Right atrium auricular region (tissue), 2 donors: ENCODE measurements around the gene SLC9A3. TPM values are rescaled to one million over a fixed set of nuclear protein-coding genes. Genes with fewer than 3 reads are reported as not detected.

Source experiments
- DNase-seq: peaks from one replicate; pipeline ENCODE4 v3.0.0-alpha.2; 2019; ENCODE audit warnings: low spot score
- H3K27ac ChIP-seq, 2 donors: fragments of 200-600 bp; sonication (generic); 1 replicate in 1 of 2; 2 replicates in 1 of 2; pipeline ENCODE4 v1.5.1; 2016 to 2019
- H3K27me3 ChIP-seq, 2 donors: fragments of 200-600 bp; sonication (generic); one replicate each; pipeline versions ENCODE4 v1.5.1 to v1.6.0; 2017 to 2019
- H3K36me3 ChIP-seq: fragments of 200-600 bp; sonication (generic); one replicate; pipeline ENCODE4 v1.5.1; 2016
- H3K4me1 ChIP-seq, 2 donors: fragments of 200-600 bp; sonication (generic); one replicate each; pipeline versions ENCODE4 v1.5.1 to v1.6.0; 2017 to 2019
- H3K4me3 ChIP-seq, 2 donors: fragments of 200-600 bp; sonication (generic); 1 replicate in 1 of 2; 2 replicates in 1 of 2; pipeline ENCODE4 v1.5.1; 2017 to 2019; ENCODE audit warnings: mild to moderate bottlenecking in 1 of 2, moderate library complexity in 1 of 2
- H3K9me3 ChIP-seq, 2 donors: fragments of 200-600 bp; sonication (generic); one replicate each; pipeline ENCODE4 v1.5.1; 2019
- total RNA-seq, 2 donors: library from RNA; depleted of rRNA; stranded (reverse); fragments of >200 nt; gene quantifications; one replicate each; pipeline ENCODE4 v1.1.0, GENCODE V29; 2016
- TF ChIP-seq, protein P1 (sequence below), 2 donors: fragments of 200-600 bp; sonication (generic); IDR thresholded peaks; one replicate each; pipeline ENCODE4 v1.5.1; 2019; ENCODE audit warnings: antibody characterized with exemption in 2 of 2

The SLC9A3 gene
- total RNA-seq, result 1 to 10 TPM; 1.8 to 2.3 TPM

DNA sequence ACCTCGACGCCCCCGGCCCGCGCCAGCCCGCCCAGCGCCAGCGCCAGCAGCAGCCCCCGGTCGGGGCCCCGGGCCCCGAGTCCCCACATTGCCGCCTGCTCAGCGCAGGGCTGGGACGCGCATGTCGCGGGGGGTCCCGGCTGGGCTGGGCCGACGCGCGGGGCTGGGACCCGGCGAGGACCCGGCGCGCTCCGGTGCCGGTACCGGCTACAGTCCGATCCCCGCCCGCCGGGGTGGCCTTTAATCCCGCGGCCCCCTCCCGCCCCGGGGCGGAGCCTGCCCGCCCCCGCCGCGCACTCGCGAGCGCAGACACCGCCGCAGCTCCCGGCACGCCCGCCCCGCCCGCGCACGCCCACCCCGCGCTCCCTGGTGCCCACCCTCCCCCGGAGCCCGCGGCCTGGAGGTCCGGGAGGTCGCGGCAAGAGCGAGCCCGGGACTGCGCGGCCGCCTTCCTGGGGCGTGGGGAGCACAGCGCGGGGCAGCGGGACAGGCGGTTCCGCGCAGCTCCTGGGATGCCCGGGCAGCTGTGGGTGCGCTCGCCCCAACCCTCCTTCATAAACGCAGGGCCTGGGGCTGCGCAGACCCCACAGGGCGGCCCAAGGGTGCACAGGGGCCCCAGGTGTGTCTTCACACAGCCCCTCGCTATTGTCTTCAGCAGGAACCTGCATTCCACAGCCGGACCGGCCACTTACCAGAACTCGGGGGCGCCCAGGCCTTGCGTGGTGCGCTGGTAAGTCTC is at the start of gene SLC9A3:
TSS of gene SLC9A3 (minus strand) at position 216 of the 739 bp plus-strand sequence.
- no peaks in the 10 kb centered on the region for H3K9me3 ChIP-seq
- peak within 1 kb of the TSS in 1 of 2 donors; percentile 40 for H3K4me3 ChIP-seq
- H3K27me3 ChIP-seq, result peaks cover 11 to 27% of the 10 kb centered on the region in 2 donors
- no peaks in the 10 kb centered on the region for H3K36me3 ChIP-seq
- no peak within 1 kb of the TSS for H3K27ac ChIP-seq
- TF ChIP-seq, protein P1, sequence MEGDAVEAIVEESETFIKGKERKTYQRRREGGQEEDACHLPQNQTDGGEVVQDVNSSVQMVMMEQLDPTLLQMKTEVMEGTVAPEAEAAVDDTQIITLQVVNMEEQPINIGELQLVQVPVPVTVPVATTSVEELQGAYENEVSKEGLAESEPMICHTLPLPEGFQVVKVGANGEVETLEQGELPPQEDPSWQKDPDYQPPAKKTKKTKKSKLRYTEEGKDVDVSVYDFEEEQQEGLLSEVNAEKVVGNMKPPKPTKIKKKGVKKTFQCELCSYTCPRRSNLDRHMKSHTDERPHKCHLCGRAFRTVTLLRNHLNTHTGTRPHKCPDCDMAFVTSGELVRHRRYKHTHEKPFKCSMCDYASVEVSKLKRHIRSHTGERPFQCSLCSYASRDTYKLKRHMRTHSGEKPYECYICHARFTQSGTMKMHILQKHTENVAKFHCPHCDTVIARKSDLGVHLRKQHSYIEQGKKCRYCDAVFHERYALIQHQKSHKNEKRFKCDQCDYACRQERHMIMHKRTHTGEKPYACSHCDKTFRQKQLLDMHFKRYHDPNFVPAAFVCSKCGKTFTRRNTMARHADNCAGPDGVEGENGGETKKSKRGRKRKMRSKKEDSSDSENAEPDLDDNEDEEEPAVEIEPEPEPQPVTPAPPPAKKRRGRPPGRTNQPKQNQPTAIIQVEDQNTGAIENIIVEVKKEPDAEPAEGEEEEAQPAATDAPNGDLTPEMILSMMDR (IDR thresholded peaks at IDR 0.05), result no peak
- peaks cover 0 to 14% of the 10 kb centered on the region in 2 donors for H3K4me1 ChIP-seq
- DNase-seq, result no peak

DNA sequence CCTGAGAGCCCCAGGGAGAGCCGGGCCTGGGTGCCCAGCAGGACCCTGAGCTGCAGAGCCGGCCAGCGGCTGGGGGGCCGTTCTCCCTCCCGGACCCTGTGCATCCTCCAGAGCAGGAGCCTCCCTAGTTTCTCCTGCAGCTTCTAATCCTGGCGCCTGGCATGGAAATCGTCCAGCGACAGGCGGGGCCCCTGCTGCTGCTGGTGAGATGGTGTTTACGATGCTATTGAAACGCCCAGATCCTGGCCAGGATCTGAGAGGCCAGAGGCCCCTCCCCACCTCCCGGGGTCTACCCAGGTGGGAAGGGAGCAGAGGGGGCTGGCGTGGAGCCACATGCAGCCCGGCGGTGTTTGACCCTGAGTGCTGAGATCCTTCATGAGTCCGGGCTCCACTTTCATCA is 49.7 kb upstream of the SLC9A3 start:
- TF ChIP-seq, protein P1 (IDR thresholded peaks at IDR 0.05), result no peak
- Histone ChIP-seq H3K36me3 (no peaks in the 10 kb centered on the region), H3K9me3 (peaks cover 0 to 36% of the 10 kb centered on the region in 2 donors), H3K4me1 (no peaks in the 10 kb centered on the region), H3K4me3 (no peak overlapping the region), H3K27me3 (no peaks in the 10 kb centered on the region), H3K27ac (no peak overlapping the region)
- peak; percentile 30 for DNase-seq

DNA sequence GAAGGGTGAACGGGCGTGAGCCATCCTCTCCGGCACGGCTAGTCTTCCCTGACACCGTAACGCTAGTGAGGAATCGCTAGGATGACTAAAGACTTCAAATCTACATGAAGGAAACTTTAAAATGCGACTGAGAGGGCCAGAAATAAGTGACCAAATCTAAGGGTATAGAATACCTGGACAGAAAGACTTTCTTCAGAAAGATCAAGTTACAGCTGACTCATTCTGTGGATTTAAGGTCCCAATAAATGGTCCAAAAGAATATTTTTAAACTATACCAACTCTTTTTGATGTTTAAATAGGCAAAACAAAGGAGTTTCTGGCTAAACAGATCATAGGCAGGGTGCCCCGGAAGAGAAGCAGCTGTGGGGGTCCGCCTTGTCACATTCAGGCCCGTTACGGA is 49.0 kb upstream of the SLC9A3 start:
- H3K4me3 ChIP-seq, result no peak overlapping the region
- no peaks in the 10 kb centered on the region for H3K36me3 ChIP-seq
- H3K27me3 ChIP-seq, result no peaks in the 10 kb centered on the region
- no peaks in the 10 kb centered on the region for H3K4me1 ChIP-seq
- TF ChIP-seq, protein P1 (IDR thresholded peaks at IDR 0.05), result no peak
- peaks cover 0 to 30% of the 10 kb centered on the region in 2 donors for H3K9me3 ChIP-seq
- no peak overlapping the region for H3K27ac ChIP-seq
- peak; percentile 7 for DNase-seq

DNA sequence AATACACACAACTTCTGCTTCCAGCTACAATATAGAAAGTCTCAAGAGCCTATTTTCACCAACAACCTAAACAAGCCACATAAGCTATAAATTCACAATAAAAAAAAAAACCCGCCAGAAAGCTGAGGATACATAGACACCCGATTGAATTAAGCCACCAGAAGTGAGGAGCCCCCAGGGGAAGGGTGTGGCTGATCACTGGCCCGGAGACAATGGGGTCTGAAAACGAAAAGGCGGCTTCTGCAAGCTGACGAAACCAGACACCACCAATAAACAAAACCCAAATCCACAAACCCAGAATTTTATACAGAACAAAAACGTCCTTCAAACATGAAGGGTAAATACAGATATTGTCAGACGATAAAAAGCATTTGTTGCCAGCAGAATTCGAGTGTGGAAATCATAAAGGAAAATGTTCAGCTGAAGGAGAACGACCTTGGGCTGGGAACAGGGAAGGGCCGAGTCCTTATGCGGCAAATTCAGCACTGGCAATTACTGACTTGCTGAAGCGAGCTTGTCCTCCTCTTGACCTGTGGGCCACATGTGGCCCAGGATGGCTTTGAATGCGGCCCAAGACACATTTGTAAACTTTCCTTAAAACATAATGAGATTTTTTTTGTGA is 48.3 kb upstream of the SLC9A3 start:
- DNase-seq, result peak; percentile 16
- Histone ChIP-seq H3K36me3 (no peaks in the 10 kb centered on the region), H3K4me1 (no peaks in the 10 kb centered on the region), H3K9me3 (peaks cover 0 to 24% of the 10 kb centered on the region in 2 donors), H3K27ac (no peak overlapping the region), H3K27me3 (no peaks in the 10 kb centered on the region), H3K4me3 (no peak overlapping the region)
- TF ChIP-seq, protein P1 (IDR thresholded peaks at IDR 0.05), result no peak

DNA sequence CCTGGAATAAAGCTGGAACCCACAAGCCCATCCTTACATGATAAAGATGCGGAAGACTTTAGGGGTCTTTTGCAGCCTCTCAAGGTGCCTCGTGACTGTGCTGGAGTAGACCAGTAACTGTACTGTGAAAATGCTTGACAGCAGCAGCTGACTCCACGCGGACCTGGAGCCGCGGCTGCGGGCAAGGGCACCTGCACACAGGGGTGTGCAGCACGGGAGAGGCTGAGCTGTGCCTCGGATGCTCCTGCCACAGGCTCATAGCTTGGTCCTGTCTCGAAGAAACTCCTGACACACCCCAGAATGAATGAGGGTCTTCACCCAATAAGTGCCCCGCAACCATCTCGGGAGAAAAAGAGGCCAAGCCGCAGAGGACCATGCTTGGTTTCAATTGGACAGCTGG is 47.5 kb upstream of the SLC9A3 start:
- Histone ChIP-seq H3K4me3 (no peak overlapping the region), H3K36me3 (no peaks in the 10 kb centered on the region), H3K27ac (no peak overlapping the region), H3K9me3 (peaks cover 0 to 18% of the 10 kb centered on the region in 2 donors), H3K4me1 (no peaks in the 10 kb centered on the region), H3K27me3 (no peaks in the 10 kb centered on the region)
- DNase-seq, result no peak
- TF ChIP-seq, protein P1 (IDR thresholded peaks at IDR 0.05), result no peak
